Measurements from ENCODE around the gene NIM1K. TPM values are rescaled to one million over a fixed set of nuclear protein-coding genes. Genes with fewer than 3 reads are reported as not detected.

Gene NIM1K
- total and polyA plus RNA-seq, 2 donors (not counting 3 experiments of a cell fraction or from before 2014, with no cell fraction given) = 0.04 to 0.49 TPM

DNA sequence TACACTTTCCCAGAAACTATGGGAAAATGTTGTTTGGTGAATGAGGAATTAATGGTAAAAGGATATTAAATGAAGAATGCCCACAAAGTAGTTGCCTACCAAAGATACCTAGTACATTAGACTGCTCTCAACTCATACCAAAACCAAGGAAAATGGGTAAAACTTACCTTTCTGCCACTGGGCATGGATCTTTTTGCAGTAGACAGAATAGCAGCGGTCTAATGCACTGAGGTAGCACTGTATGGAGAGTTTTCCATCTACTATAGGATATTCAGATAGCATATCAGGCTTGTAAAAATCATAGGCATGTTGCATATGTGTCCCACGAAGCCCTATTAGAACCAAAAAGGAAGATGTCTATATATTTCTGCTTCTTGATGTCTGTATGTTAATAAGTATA is 104.8 kb downstream of the NIM1K start:
- ChIA-PET CTCF (no interaction called here), POLR2A (no interaction called here)
- peaks cover 12 to 48% of the 10 kb centered on the region in 2 experiments for H3K36me3 ChIP-seq (ENCODE audit: control insufficient read depth in 2 of 2, extremely low read depth in 1 of 2, insufficient read depth in 2 of 2, low read length in 2 of 2)
- no peak overlapping the region for H3K4me3 ChIP-seq (replicated peaks in 1 of 3; ENCODE audit: insufficient read depth in 1 of 3, low read depth in 1 of 3, low read length in 3 of 3)
- intact Hi-C loops (cut with micrococcal nuclease) (no loop called here), dilution Hi-C loops (cut with MboI; ENCODE audit: extremely low pct_ligation_motif_present, low sequenced_read_pairs) (no loop called here)
- TF ChIP-seq POLR2AphosphoS5 (IDR thresholded peaks at IDR 0.05; ENCODE audit: insufficient read depth, low read depth, low read length) (no peak), POLR2A (IDR thresholded peaks at IDR 0.05; ENCODE audit: low read depth, low read length) (no peak), EZH2 (IDR thresholded peaks at IDR 0.05; ENCODE audit: borderline replicate concordance, low read depth, low read length, severe bottlenecking) (no peak), FOS (IDR thresholded peaks at IDR 0.05; ENCODE audit: borderline replicate concordance, insufficient read depth, low read length) (no peak), GATA2 (IDR thresholded peaks at IDR 0.05; ENCODE audit: insufficient read depth, insufficient read length, low read depth, low read length) (no peak), MYC (IDR thresholded peaks at IDR 0.05; ENCODE audit: low read depth, low read length) (no peak), JUN (IDR thresholded peaks at IDR 0.05; ENCODE audit: borderline replicate concordance, insufficient read depth, insufficient read length, low read depth) (no peak)
- TF ChIP-seq, protein P1, sequence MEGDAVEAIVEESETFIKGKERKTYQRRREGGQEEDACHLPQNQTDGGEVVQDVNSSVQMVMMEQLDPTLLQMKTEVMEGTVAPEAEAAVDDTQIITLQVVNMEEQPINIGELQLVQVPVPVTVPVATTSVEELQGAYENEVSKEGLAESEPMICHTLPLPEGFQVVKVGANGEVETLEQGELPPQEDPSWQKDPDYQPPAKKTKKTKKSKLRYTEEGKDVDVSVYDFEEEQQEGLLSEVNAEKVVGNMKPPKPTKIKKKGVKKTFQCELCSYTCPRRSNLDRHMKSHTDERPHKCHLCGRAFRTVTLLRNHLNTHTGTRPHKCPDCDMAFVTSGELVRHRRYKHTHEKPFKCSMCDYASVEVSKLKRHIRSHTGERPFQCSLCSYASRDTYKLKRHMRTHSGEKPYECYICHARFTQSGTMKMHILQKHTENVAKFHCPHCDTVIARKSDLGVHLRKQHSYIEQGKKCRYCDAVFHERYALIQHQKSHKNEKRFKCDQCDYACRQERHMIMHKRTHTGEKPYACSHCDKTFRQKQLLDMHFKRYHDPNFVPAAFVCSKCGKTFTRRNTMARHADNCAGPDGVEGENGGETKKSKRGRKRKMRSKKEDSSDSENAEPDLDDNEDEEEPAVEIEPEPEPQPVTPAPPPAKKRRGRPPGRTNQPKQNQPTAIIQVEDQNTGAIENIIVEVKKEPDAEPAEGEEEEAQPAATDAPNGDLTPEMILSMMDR (IDR thresholded peaks at IDR 0.05; ENCODE audit: extremely low read depth in 1 of 2, insufficient read depth in 1 of 2, low read depth in 1 of 2, low read length in 2 of 2) = no peak
- TF ChIP-seq, protein P2, sequence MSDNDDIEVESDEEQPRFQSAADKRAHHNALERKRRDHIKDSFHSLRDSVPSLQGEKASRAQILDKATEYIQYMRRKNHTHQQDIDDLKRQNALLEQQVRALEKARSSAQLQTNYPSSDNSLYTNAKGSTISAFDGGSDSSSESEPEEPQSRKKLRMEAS (IDR thresholded peaks at IDR 0.05; ENCODE audit: insufficient read depth, insufficient read length) = no peak
- H2AFZ ChIP-seq (ENCODE audit: low read depth, low read length) = no peak overlapping the region
- H3K9me1 ChIP-seq (replicated peaks; ENCODE audit: control insufficient read depth, extremely low read depth, insufficient read depth, low read length) = no peaks in the 10 kb centered on the region
- H3K9ac ChIP-seq (replicated peaks; ENCODE audit: extremely low read depth, insufficient read depth, low read length) = no peak overlapping the region
- H3K79me2 ChIP-seq (ENCODE audit: control insufficient read depth, insufficient read depth, low read length) = peaks cover 43% of the 10 kb centered on the region
- H3K27me3 ChIP-seq (ENCODE audit: control insufficient read depth in 2 of 2, insufficient read depth in 2 of 2, low read length in 2 of 2) = no peaks in the 10 kb centered on the region
- DNase-seq (ENCODE audit: low read depth, low spot score) = no peak
- no peak overlapping the region for H3K27ac ChIP-seq (ENCODE audit: insufficient read depth, low read depth, low read length)
- H3K9me3 ChIP-seq (replicated peaks; ENCODE audit: control insufficient read depth, insufficient read depth, low read length) = no peaks in the 10 kb centered on the region
- peaks cover 8% of the 10 kb centered on the region for H4K20me1 ChIP-seq (replicated peaks; ENCODE audit: control insufficient read depth, extremely low read depth, insufficient read depth, low read length)
- no peak overlapping the region for H3K4me2 ChIP-seq (ENCODE audit: insufficient read depth, low read length)
- H3K4me1 ChIP-seq (ENCODE audit: control insufficient read depth, extremely low read depth, insufficient read depth, low read length) = no peaks in the 10 kb centered on the region
- no TSS peak for BruUV-seq (replicated peaks)
- no peak for FAIRE-seq
